NCI-H2227 (cell line): ENCODE data around the gene SPATA6L.
A peak's percentile ranks its signal among the peaks of the same experiment; 100 is the strongest.

Source experiments
- DNase-seq: peaks from one replicate; lab custom pipeline; 2025; ENCODE audit not compliant: unreplicated experiment; lab: John Stamatoyannopoulos, UW

Gene SPATA6L

DNA sequence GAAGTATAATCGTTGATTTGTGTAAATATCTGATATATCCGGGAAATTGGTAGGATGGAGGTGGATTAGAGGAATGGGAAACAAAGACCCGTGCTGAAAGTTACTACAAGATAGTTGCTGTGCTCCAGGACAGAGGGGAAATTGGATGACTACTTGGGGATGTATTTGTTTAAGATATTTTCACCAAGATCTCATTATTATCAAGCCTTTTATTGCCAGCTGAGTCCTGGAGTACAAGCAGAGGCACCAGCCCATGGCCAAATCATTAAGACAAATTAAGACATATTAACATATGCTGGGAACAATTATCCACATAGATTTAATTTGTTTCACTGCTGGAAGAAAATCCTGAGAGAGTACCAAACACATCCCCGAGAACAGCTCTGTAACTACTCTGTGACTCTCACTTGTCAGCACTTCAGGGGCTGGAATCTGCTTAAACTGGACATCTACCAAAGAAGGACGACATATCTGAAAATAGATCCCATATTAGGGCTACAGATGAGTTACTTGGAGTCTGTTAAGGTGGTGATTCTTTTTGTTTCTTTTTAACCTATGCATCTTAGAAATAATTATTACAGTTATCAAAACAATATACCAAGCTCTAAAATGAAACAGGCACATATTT, 107.8 kb downstream of the SPATA6L start:
- no peak for DNase-seq

DNA sequence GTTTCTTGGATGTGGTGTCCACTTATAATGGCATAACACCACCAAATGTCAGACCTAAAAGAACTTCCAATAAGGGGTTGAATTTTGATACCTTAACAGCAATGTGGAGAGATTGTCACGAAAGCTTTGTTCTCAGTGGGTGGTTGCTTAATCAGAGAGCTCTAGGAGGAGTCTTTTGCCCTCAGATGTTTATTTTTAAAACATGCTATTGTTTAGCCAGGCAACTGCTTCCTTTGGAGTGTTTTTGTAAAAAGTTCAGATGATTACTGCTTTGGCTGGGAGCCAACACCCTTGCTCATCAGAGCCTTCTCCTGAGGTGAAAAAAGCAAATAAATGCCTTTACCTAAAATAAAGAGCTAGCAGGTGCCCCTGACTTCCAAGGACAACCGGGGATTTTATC, 111.0 kb downstream of the SPATA6L start:
- DNase-seq, result peak; percentile 81

DNA sequence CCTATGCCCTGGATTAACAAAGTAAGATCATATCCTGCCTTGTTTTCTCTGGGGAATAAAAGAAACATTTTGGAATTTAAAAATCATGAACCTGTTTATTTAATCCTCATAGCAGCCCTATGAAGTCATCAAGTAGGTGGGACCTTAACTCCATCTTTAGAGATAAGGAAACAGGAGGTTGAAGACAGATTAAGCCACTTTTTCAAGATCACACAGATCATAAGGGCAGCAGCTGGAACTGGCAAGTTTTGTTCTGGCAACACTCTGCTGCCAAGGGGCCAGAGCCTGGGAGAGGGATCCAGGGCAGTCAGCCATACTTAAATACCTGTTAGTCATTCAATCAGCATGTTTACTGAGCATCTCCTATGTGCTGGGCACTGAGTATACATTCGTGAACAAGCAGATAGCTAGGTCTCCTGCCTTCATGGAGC, 112.3 kb downstream of the SPATA6L start:
- DNase-seq, result no peak

DNA sequence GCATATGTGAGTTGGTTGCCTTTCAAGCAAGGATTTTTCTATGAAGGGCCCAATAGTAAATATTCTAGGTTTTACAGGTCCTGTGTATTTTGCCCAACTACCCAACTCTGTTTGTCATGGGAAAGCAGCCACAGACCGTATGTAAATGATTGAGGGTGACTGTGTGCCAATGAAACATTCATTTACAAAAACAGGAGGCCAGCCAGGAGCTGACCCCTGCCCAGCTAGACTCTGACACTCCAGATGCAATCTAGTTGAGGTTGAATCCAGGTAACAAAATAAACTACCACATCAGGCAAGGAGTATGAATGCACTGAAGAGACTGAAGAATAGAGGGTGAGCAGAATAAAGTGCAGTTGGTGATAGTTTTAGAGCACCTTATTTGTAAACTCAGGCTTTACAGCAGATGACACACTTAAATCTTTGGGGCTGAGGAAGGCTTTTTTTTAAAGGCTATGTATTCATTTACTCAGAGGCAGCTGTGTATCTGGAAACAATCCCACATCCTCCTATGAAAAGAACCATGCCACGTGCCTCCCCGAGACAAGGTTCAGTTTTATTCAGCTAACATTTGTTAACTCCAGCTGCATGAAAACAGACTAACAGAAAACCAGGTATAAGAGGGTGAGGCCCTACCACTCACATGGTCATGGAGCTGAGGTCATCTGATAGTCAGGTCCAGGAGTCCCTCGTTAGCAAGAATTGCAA, 115.3 kb downstream of the SPATA6L start:
- no peak for DNase-seq

DNA sequence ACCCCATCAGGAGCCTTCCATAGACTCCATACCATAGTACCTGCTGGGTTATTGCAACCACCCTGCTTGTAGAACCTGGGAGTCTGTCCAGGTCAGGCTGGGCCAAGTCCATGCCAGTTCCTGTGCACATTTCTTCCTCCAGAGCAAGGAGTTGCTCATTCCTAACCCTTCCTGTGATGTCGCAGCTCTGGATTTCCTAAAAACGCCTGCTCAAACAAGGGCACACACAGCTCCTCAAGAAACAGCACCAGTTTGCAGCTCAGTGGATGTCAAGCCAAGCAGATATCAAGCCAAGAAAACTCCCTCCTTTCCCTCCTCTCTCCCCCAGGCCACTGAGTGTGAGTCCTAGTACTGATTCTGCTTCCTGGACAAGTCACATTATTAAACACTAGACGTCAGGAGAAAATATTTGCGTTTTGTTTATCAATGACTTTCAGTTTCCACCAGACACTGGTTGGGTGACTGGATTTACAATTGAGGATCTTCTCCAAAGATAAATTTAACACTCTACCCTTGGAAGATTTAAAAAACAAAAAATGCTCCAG, 116.5 kb downstream of the SPATA6L start:
- no peak for DNase-seq

DNA sequence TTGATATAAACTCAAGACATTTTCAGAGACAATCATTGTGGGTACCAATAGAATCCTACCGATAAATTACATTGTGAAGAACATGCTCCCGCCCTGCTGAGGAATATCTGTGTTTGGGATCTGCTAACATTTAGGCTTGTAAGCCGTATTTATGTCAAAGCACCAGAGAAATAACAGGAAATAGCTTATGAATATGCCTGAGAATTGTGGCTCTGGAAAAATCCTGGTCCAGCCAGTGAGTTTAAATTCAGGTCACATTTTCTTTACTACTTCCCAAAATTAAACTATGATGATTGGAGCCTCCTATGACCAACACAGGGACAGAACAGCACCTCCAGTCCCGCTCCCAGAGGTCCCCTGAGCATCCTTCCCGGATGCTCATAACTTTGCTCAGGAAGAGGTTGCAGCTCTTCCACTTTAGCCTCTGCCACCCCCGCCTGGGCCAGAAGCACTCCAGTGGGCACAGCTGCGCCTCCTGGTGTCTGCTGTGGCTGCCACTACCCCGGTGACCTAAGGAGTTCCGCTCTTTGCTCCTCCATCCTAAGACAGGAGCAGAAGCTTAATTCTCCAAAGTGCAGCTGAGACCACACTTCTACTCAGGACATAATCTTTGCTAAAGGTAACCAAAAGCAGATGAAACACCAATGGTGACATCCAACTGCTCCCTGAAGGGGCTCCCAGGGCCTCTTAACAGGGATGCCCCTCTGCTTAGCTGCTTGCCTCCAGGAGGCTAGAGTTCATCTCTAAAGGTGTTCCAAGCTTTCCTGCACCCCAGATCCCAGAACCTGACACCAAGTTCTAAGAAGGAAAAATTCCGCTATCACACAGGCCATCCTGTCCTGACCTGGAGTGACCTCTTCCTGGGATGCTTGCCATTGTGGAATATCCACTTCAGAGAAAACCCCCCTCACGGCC, 117.2 kb downstream of the SPATA6L start:
- DNase-seq, result no peak
